Right atrium auricular region (tissue), 2 donors: Measurements from ENCODE around the gene RCL1. TPM values are rescaled to one million over a fixed set of nuclear protein-coding genes. Genes with fewer than 3 reads are reported as not detected.
"Not testable (repeated sequence)": the region's sequence is repeated elsewhere in the genome, so short reads cannot be mapped to it uniquely, and the experiment has no call there.

Experiments used
- DNase-seq: peaks from one replicate; pipeline ENCODE4 v3.0.0-alpha.2; 2019; ENCODE audit warnings: low spot score
- H3K27ac ChIP-seq, 2 donors: fragments of 200-600 bp; sonication (generic); 1 replicate in 1 of 2; 2 replicates in 1 of 2; pipeline ENCODE4 v1.5.1; 2016 to 2019
- H3K27me3 ChIP-seq, 2 donors: fragments of 200-600 bp; sonication (generic); one replicate each; pipeline versions ENCODE4 v1.5.1 to v1.6.0; 2017 to 2019
- H3K36me3 ChIP-seq: fragments of 200-600 bp; sonication (generic); one replicate; pipeline ENCODE4 v1.5.1; 2016
- H3K4me1 ChIP-seq, 2 donors: fragments of 200-600 bp; sonication (generic); one replicate each; pipeline versions ENCODE4 v1.5.1 to v1.6.0; 2017 to 2019
- H3K4me3 ChIP-seq, 2 donors: fragments of 200-600 bp; sonication (generic); 1 replicate in 1 of 2; 2 replicates in 1 of 2; pipeline ENCODE4 v1.5.1; 2017 to 2019; ENCODE audit warnings: mild to moderate bottlenecking in 1 of 2, moderate library complexity in 1 of 2
- H3K9me3 ChIP-seq, 2 donors: fragments of 200-600 bp; sonication (generic); one replicate each; pipeline ENCODE4 v1.5.1; 2019
- CTCF ChIP-seq, 2 donors: fragments of 200-600 bp; sonication (generic); IDR thresholded peaks; one replicate each; pipeline ENCODE4 v1.5.1; 2019; ENCODE audit warnings: antibody characterized with exemption in 2 of 2
- total RNA-seq, 2 donors: library from RNA; depleted of rRNA; stranded (reverse); fragments of >200 nt; gene quantifications; one replicate each; pipeline ENCODE4 v1.1.0, GENCODE V29; 2016

Gene RCL1
- total RNA-seq, 2 donors from 2014 or later = 7.2 to 8.6 TPM

- Histone ChIP-seq H3K4me1 (peaks cover 0 to 11% of the 10 kb centered on the region in 2 donors), H3K36me3 (no peaks in the 10 kb centered on the region), H3K9me3 (no peaks in the 10 kb centered on the region), H3K27ac (no peak overlapping the region), H3K27me3 (no peaks in the 10 kb centered on the region), H3K4me3 (no peak overlapping the region)
- DNase-seq = no peak
- no peak for TF ChIP-seq CTCF (IDR thresholded peaks at IDR 0.05)
Observed at GRCh38 chr9:4764033-4764432, 28.7 kb upstream of the RCL1 start.

GRCh38 chr9:4768681-4769080 lies 24.1 kb upstream of the RCL1 start:
- no peak overlapping the region for H3K27ac ChIP-seq
- H3K36me3 ChIP-seq = no peaks in the 10 kb centered on the region
- no peak overlapping the region for H3K4me3 ChIP-seq
- no peak for TF ChIP-seq CTCF (IDR thresholded peaks at IDR 0.05)
- H3K27me3 ChIP-seq = no peaks in the 10 kb centered on the region
- no peaks in the 10 kb centered on the region for H3K9me3 ChIP-seq
- peaks cover 0 to under 1% of the 10 kb centered on the region in 2 donors for H3K4me1 ChIP-seq
- no peak for DNase-seq

- Histone ChIP-seq H3K9me3 (no peaks in the 10 kb centered on the region), H3K4me1 (no peaks in the 10 kb centered on the region), H3K27ac (no peak overlapping the region), H3K27me3 (no peaks in the 10 kb centered on the region), H3K36me3 (no peaks in the 10 kb centered on the region), H3K4me3 (no peak overlapping the region)
- no peak for TF ChIP-seq CTCF (IDR thresholded peaks at IDR 0.05)
- DNase-seq = no peak
Observed at GRCh38 chr9:4769321-4770080, 23.2 kb upstream of the RCL1 start.

- Histone ChIP-seq H3K27me3 (no peaks in the 10 kb centered on the region), H3K9me3 (no peaks in the 10 kb centered on the region), H3K36me3 (no peaks in the 10 kb centered on the region), H3K4me1 (no peaks in the 10 kb centered on the region), H3K4me3 (no peak overlapping the region), H3K27ac (no peak overlapping the region)
- no peak for TF ChIP-seq CTCF (IDR thresholded peaks at IDR 0.05)
- DNase-seq = no peak
Observed at GRCh38 chr9:4771788-4772187, 21.0 kb upstream of the RCL1 start.

GRCh38 chr9:4774209-4774608 lies 18.5 kb upstream of the RCL1 start:
- TF ChIP-seq CTCF (IDR thresholded peaks at IDR 0.05) = no peak
- H3K4me1 ChIP-seq = no peaks in the 10 kb centered on the region

GRCh38 chr9:4774958-4775357 lies 17.8 kb upstream of the RCL1 start:
- not testable (repeated sequence) for H3K27me3 ChIP-seq, DNase-seq, H3K27ac ChIP-seq

More at GRCh38 chr9:4774209-4774608, 18.5 kb upstream of the RCL1 start:
- H3K27me3 ChIP-seq = no peaks in the 10 kb centered on the region
- no peaks in the 10 kb centered on the region for H3K36me3 ChIP-seq
- no peak overlapping the region for H3K4me3 ChIP-seq
- no peaks in the 10 kb centered on the region for H3K9me3 ChIP-seq
- peak; percentile 82 for DNase-seq
- no peak overlapping the region for H3K27ac ChIP-seq

More at GRCh38 chr9:4774958-4775357, 17.8 kb upstream of the RCL1 start:
- H3K4me1 ChIP-seq, H3K4me3 ChIP-seq, H3K9me3 ChIP-seq, H3K36me3 ChIP-seq: not testable (repeated sequence)
